CD4-positive, alpha-beta T cell treated with Interleukin-21 for 1 hour (primary cell): ENCODE results near the gene VAV2.

Experiments
- DNase-seq: peaks from one replicate; pipeline ENCODE4 v3.0.0-alpha.2; 2020

The VAV2 gene

DNA sequence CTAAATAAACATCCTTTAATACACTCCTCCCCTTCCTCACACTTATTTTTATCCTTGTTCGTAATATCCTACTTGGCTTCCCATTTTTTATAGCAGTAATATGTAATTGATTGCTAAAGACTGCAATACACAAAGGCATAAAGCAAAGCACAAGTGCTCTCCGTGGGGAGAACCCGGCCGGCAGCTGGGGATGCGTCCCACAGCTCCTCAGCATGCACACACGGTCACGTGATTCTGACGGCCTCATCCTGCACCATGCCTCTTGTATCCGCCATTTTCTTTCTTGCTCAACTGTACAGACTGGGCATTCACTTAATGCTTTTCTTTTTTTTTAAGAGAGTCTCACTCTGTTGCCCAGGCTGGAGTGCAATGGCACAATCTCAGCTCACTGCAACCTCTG, 36.0 kb upstream of the VAV2 start:
- no peak for DNase-seq

DNA sequence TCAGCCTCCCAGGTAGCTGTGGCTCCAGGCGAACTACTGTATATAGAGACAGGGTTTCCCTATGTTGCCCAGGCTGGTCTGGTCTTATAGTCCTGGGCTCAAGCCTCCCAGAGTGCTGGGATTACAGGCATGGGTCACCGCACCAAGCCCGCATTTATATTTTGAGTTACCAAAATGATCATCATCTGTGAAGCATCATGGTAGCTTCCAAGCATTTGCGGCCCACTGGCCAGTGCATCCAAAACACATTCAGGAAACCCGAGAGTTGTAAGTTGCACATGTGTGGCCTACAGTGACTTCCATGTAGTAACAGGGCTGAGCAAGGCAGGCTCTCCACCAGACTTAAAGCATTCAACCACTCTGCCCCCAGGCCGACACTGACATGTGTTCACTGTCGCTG, 35.4 kb upstream of the VAV2 start:
- DNase-seq: no peak

DNA sequence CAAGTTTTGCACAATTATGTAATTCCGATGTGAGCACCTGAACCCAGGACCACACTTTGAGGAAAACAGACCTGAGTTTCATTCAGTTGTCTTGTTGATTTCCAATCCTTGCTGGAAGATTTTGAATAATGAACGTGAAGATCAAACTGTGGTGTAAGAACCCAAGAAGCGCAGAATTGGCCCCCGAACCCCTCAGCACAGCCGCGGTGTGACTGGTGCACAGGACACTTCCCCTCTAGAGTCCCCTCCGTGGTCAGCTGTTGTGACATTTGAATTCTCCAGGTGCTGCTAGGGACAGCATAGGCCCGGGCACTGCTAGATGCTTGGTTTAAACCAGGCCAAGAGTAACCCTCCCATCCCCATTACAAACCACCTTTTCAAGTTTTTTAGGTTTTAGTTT, 34.9 kb upstream of the VAV2 start:
- DNase-seq: no peak

DNA sequence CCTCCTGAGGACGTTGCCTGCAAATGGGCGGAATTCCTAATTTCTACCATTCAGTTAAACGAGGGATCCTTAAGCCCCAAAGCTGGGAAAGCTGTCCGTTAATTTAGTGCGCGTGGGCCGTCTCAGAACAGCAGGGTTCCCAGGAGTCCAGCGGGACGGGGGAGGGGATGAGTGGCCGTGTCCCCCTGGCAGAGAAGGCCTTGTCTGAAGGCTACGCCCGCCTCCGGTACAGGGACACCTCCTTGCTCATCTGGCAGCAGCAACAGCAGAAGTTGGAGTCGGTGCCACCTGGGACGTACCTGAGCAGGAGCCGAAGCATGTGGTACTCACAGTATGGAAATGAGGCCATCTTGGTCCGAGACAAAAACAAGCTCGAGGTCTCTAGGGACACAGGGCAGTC, 34.5 kb upstream of the VAV2 start:
- no peak for DNase-seq

DNA sequence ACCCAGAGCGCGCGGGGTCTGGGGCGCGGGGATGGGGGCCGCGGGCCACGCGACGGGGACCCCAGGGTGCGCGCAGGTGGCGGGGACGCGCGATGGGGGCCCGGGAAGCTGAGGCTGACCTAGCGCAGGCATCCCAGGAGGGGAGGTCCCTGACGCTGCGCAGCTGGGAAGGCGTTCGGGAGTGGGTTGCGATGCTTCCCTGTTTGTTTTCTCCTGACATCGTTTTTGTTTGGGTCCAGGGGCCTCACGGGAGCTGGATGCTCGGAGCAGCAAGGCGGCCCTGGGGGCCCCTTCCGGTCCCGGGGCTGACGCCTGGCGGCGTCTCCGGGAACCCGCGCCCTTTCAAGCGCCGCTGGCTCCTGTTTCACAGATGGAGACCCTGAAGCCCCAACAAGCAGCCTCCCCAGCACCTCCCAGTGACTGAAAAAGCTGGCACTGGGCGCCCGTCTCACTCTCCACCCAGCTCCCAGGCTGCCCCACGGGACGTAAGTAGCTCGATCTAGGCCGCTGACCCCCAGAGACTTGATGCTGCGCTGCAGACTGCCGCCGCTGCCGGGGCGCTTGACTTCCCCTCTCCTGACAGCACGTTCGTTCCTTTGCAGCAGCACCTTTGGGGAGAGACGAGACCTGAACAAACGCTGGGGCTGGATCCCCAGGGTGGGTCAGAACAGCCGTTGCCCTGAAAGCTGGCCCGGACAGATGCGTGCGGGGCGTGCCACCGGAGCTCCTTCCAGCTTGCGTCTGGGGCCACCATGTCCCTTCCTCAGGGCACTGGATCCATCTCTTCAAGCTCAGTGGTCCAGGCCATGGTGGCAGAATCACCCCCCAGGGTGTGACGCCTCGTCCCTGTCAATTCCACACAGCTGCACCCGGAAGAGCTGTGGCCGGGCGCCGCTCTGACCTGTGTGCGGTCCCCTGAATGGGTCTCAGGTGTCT, 33.8 kb upstream of the VAV2 start:
- DNase-seq: peak; percentile 42

DNA sequence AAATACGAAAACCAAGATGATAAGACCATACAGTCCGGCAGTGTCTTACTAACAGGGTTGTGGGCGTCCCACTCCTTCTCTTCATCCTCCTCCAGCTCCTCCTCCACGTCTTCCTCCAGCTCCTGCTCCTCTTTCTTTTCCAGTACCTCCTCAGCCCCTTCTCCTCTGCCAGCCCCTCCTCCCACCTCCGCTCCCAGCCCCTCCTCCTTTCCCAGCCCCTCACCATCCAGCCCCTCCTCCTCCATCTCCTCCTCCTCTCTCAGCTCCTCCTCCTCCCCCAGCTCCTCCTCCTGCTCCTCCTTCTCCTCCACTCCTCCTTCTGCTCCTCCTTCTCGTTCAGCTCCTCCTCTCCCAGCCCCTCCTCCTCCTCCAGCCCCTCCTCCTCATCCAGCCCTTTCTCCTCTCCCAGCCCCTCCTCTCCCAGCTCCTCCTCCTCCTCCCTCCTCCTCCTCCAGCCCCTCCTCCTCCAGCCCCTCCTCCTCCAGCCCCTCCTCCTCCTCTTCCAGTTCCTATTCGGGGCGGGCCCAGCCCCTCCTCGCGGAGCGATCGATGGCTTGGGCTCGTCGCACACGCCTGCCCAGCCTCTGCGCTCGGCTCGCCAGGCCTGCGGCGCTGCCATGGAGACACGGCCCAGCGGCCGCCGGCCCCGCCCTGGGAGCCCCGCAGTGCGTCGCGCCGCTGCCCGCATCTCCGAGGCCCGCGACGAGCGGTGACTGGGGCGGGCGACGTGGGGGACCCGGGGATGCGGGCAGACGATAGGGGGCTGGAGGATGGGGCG, 32.9 kb upstream of the VAV2 start, which contains the start of gene BRD3OS:
BRD3OS (plus strand) TSS at position 654 of the 778 bp plus-strand sequence. CDS start 1,267 bp downstream, outside the sequence.
- peak; percentile 95 for DNase-seq

DNA sequence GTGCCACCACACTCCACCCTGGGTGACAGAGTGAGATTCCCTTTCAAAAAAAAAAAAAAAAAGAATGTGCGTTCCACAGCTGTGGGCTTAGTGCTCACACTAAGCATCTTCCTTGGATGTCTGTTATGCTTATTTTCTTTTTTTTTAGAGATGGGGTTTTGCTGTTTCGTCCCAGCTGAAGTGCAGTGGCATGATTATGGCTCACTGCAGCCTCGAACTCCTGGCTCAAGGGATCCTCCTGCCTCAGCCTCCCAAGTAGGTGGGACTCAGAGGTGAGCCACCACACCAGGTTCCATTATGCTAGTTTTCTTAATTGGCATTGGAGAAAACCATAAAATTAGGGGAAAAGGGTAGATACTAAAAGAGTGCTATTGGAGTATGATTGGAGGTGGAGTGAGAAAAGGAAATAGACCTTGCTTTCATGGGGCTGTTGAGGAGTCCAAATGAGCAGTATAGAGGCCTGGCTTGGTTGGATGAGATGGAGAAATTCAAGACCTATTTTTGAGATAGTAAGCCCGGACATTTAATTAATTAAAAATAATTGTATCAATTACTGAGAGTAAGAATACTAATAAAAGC, 32.2 kb upstream of the VAV2 start:
- DNase-seq: no peak

DNA sequence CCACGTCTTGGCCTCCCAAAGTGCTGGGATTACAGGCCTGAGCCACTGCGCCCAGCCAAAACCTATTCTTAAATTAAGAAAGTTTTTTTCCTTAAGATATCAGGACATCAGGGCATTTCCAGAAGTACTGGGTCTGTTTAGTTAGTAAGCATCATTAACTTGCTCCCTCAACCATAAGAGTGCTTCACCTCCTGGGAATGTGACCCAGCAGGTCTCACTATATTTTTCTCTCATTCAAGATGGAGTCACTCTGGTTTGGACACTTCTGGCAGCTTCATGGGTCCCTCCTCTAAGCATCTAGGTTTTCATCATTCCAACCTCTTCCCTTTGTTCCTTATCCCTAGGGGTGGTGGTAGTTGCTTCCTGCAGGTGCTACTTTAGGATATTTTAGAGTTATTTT, 22.8 kb upstream of the VAV2 start:
- no peak for DNase-seq

DNA sequence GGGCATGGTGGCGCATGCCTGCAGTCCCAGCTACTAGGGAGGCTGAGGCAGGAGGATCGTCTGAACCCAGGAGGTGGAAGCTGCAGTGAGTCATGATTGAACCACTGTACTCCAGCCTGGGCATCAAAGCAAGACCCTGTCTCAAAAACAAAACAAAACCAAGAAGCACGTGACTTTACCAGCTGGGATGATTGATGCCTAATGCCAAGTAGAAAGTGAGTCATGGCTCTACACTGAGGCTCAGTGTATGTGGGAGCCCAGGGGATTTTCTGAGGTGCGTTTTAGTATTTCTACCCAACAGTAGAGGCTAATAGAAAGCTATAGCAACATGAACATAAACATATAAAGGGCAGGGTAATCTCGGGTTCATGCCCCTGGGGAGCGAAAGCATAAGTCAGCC, 19.3 kb upstream of the VAV2 start:
- DNase-seq: no peak

DNA sequence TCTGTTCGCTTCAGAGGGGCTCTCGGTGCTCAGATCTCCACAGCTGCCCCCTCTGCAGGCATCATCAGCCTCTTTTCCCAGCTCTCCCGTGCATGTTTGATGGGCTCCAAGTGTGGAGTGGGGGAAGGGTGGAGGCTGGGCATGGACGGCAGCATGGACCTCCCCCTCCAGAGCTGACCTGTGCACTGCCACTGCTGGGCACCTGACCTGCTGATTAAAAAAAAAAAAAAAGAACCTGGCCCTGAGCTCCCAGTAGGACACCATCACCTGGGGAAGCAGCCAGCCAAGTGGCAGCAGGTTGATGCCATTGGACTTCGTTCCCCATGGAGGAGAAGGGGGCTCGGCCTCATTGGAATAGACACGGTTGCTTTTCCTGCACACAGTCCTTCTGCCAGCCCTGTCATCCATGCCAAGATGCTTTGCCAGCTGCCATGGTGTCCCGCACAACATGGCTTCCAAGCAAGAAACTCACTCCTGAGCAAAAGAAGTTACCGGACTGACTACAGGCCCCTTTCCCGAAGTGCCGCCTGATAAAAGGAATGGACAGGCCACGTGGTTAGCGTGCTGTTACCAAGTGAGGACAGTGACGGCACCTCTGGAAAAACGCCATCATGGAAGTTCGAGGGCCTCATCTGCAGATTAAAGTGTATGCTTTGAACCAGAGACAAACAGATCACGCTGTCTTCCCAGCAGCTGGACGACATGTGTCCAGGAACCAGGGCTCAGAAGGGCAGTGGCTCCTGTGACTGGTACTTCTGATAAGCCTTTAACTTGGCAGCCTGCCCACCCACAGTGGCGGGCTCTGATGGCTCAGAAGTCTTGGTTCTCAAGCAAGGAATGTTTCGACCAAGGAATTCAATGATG, 18.4 kb upstream of the VAV2 start:
- DNase-seq: no peak

DNA sequence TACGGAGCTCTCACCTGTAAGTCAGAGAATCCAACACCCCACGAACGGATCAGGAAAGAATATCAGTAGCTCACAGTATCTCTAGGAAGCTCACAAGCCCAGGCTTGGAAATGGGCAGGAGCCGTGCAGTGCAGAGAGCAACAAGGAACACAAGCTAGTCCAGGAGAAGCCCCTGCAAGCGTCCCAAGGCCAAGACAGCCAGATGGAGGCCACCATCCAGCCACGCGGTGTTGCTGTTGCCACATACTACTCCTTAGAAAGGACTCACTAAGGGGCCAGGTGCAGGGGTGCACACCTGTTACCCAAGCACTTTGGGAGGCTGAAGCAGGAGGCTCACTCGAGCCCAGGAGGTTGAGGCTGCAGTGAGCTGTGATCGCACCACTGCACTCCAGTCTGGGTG, 15.4 kb upstream of the VAV2 start:
- no peak for DNase-seq

DNA sequence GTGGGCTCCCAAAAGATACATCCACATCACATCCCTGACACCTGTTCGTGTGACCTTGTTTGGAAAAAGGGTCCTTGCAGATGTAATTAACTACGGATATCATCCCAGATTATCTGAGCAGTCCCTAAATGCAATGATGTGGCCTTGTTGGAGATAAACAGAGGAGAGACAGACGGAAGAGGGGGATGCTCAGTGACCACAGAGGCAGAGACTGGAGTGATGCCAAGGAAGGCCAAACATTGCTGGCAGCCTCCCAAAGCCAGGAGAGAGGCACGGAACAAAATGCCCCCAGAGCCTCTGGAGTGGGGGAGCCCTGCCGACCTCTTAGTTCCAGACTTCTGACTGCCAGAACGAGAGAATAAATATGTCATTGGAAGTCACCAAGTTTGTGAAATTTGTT, 15.0 kb upstream of the VAV2 start:
- no peak for DNase-seq

DNA sequence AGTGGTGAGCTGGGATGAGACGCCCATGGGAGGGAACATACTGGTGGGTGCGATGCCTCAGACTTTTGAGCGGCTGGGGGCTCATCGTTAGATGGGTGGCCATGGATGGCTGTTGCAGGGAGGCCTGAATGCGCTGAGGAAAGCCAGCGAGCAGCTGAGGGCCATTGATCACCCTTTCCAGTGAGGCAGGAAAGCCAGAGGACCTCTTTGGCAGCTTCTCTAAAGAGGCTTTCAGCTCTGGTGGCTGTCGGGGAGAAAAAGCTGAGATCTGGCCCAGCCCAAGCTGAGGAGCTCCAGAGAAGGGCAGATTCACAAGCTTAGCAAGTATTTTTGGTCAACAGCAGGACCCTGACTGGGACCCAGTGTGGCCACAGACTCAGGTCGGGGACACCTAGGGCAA, 13.3 kb upstream of the VAV2 start:
- DNase-seq: no peak

DNA sequence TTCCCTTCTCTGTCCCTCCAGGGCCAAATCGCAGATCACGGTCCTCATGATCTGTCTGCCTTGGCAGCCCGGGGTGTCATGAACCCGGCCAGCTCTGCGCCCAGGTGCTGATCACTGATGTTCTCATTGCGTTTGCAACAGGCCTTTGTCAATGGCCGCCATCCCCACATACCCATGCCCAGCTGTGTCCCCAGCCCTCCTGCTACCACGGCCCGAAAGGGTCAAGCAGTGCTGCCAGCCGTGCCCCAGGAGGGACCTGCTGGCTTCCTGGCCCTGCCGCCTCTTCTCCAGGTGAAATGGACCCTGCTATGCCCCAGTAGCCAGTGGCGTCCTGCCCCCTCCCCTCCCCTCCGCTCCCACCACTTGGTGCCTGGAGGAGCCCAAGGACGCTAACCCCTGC, 12.8 kb upstream of the VAV2 start:
- DNase-seq: no peak

DNA sequence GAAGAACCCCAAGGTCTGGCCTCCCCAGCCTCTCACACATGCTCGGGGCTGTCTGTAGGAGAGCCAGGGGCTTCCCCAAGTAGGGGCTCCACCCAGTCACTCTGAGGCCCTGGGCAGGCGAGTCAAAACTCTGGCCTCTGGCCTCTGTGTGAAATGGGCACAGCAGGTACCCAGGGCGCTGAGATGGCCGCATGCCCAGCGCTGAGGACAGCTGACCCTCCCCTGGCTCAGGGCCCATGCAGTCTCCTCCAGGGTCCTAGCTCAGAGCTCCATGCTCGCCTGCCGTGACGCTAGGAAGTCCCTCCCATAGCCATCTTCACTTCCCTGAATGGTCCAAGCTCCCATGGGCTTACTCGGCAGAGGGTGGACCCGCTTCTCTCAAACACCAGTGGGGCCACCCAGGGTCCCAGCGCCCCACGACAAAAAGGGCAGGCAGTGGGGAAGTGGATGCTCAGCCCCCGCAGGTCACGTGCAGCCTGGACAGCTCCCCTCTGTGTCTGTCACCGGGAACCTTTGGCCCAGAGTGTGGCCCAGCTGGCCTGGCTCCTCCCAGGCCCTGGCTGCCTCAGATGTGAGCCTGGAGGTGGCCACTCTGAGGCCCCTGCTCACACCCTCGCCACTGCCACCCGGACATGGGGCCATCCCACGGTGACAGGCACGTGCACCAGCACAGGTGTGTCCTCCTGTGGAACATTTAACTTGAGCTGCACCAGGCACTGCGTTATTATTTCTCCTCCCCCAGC, 12.2 kb upstream of the VAV2 start:
- no peak for DNase-seq

DNA sequence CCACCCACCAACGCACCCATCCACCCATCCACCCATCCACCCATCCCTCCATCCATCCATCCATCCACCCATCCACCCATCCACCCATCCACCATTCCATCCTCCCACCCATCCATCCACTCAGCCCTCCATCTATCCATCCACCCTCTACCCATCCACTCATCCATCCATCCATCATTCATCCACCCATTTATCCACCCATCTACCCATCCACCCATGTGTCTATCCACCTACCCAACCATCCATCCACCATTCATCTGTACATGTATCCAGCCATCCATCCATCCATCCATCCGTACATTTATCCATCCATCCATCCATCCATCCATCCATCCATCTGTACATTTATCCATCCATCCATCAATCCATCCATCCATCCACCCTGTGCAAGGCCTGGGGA, 11.1 kb upstream of the VAV2 start:
- no peak for DNase-seq

DNA sequence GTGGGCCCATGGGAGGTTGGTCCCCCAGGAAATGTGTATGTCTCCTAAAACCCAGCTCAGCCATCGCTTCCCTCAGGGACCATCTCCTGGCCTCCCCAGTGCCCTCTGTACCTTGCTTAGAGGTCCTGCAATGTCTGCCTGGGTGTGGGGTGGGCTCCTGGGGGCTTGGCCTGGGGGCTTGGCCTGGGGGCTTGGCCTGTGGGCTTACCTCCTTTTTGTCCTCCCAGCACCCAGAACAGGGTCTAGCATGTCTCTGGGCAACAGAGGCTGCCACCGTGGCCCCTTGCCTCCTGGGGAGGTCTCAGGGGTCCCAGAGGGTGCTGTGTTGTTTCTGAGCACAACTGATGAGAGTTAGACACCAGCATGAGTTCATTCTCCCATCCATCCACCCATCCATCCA, 10.7 kb upstream of the VAV2 start:
- no peak for DNase-seq

DNA sequence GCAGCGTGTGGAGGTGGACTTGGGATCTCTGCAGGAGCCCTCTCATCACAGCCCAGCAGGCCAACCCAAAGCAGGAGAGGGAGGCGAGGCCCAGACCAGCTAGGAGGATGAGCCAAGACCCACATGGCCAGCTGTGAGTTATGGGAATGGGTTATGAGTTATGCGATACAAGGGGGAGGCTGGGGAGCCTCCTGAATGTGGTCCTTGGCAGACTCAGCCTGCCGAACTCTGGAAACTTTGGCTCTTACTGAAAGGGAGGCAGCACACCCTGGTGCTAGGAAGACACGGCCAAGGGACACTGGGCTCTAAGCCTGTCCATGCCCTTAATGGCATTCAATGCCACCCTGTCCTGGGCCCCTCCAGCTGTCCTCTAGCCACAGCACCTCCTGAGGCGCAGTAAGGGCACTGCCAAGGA, 7.7 kb upstream of the VAV2 start:
- DNase-seq: no peak

DNA sequence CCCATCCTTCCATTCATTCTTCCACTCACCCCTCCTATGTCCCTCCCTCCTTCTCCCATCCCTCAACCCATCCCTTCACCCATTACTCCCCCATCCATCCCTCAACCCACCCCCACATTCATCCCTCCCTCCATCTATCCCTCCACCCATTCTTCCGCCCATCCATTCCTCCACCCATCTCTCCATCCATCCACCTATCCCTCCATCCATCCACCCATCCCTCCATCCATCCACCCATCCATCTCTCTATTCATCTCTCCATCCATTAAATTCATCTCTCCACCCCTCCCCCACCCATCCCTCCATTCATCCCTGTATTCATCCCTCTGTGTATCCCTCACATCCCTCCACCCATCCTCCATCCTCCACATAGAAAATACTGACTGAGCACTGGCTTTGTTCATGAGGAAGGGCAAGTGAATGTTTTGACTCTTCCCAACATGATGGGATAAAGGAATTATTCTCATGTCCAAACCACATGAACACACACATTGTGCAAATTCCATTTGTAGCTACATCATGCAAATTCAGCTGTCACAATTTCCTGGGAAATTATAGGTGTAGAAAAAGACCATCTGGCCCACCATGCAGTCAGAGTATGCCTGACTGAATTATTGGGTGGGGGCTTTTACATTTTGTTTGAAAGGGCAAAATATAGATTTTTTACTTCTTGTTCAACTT, 6.9 kb upstream of the VAV2 start:
- no peak for DNase-seq

DNA sequence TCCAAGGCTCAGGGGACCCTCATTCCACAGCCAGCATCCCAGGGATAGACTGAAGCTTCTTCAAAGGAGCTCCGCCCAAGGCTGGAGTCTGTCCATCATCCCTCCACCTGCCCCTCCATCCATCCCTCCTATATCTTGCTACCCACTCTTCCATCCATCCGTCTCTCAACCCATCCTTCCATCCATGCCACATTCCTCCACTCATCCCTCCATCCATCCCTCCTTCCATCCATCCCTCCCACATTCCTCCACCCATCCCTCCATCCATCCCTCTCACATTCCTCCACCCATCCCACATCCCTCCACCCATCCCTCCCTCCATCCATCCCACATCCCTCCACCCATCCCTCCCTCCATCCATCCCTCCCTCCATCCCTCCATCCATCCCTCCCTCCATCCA, 5.5 kb upstream of the VAV2 start:
- DNase-seq: no peak
